ENCODE measurements around the gene ANXA2R.
A peak's percentile ranks its signal among the peaks of the same experiment; 100 is the strongest.

Gene ANXA2R

DNA sequence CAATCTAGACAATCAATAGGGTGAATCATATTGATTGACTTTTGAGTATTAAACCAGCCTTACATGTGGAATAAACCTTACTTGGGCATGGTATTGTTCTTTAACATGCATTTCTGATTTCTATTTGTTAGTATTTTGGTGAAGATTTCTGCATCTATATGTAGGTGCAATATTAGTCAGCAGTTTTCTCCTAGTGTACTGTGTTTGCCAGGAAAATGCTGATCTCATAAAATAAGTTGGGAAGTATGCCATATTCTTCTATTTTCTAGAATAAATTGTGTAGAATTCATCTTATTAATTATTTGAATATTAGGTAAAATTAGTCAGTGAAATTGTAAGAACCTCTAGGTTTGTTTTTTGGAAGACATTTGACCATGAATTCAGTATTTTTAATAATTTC lies 38.4 kb downstream of the ANXA2R start:
- TF ChIP-seq, protein P1, sequence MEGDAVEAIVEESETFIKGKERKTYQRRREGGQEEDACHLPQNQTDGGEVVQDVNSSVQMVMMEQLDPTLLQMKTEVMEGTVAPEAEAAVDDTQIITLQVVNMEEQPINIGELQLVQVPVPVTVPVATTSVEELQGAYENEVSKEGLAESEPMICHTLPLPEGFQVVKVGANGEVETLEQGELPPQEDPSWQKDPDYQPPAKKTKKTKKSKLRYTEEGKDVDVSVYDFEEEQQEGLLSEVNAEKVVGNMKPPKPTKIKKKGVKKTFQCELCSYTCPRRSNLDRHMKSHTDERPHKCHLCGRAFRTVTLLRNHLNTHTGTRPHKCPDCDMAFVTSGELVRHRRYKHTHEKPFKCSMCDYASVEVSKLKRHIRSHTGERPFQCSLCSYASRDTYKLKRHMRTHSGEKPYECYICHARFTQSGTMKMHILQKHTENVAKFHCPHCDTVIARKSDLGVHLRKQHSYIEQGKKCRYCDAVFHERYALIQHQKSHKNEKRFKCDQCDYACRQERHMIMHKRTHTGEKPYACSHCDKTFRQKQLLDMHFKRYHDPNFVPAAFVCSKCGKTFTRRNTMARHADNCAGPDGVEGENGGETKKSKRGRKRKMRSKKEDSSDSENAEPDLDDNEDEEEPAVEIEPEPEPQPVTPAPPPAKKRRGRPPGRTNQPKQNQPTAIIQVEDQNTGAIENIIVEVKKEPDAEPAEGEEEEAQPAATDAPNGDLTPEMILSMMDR (IDR thresholded peaks at IDR 0.05) = no peak
- H3K27ac ChIP-seq = no peak overlapping the region
- no peak for DNase-seq (ENCODE audit: low spot score)
- no peak overlapping the region for H3K4me3 ChIP-seq

DNA sequence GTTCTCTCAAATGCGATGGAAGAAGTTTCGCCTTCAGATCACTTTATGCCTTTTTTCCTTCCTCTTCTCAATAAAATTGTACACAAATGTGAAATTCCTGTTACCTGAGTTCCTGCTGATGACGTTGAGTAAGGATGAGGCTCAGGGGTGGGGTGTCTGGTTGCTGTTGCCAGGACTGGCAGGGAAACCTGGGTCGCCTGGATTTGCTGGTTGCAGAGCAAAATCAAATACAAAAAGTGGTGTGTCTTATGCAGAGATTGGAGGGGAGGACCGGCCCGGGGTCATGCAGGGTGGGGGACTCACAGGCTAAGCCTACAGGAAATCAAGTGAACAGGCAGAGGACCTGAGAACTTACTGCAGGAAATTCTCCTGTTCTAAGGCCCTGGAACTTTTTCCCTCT lies 39.2 kb downstream of the ANXA2R start:
- Histone ChIP-seq H3K4me3 (no peak overlapping the region), H3K27ac (no peak overlapping the region)
- TF ChIP-seq, protein P1 (IDR thresholded peaks at IDR 0.05) = no peak
- no peak for DNase-seq (ENCODE audit: low spot score)

DNA sequence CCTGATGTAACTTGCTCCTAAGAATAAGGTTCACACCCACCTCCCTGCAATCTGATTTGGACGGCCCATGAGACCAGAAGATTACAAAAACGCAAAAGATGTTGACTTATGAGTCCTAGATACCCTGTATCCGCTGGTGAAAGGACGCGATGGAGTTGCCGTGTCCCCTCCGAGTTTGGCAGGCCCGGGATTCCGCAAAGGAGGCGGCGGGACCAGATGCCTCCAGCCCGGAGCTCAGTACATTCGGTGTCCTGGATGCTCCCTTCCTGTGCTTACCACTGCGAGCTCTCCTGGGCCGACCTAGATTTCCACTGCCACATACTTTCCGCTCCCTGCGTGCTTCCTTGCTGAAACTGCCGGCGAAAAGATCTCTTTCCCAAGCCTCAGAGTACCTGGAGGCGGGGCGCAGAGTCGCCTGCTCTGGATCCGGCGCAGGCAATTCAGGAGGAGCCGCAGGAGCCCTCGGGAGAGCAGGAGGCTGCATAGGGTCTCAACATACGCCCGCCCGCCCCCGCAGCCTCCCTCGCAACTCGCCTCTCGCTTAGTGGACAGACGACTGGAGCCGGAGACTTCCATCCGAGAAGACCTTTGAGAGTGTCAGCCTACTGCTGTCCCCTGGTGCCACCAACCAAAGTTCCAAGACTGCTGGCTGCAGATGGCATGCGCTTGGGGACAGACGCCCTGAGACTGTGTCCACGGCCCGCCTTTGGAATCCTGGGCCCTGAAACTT lies 39.8 kb downstream of the ANXA2R start:
- Histone ChIP-seq H3K27ac (peak overlapping the region; percentile 33 to 70), H3K4me3 (peak overlapping the region; percentile 66)
- TF ChIP-seq, protein P1 (IDR thresholded peaks at IDR 0.05) = no peak

DNA sequence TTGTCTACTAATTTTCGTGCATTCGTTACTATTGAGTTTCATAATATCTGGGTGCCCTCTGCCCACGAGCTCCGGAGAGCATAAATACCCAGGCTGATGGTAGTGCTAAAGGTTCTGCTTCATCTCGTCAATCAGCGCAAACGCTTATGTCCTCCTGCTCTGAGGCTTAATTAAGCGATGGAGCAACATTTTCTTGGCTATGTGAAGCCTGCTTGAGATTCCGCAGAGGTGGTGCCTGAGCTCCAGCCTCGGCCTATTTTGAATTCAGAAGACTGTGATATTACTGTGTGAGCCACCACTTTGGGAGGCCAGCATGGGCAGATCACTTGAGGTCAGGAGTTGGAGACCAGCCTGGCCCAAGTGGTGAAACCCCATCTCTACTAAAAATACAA lies 44.8 kb downstream of the ANXA2R start:
- TF ChIP-seq, protein P1 (IDR thresholded peaks at IDR 0.05) = no peak
- no peak for DNase-seq (ENCODE audit: low spot score)
- H3K27ac ChIP-seq = peak overlapping the region; percentile 92 to 93
- peak overlapping the region; percentile 71 for H3K4me3 ChIP-seq

More for the DNA sequence above, 39.8 kb downstream of the ANXA2R start:
- DNase-seq (ENCODE audit: low spot score) = no peak

DNA sequence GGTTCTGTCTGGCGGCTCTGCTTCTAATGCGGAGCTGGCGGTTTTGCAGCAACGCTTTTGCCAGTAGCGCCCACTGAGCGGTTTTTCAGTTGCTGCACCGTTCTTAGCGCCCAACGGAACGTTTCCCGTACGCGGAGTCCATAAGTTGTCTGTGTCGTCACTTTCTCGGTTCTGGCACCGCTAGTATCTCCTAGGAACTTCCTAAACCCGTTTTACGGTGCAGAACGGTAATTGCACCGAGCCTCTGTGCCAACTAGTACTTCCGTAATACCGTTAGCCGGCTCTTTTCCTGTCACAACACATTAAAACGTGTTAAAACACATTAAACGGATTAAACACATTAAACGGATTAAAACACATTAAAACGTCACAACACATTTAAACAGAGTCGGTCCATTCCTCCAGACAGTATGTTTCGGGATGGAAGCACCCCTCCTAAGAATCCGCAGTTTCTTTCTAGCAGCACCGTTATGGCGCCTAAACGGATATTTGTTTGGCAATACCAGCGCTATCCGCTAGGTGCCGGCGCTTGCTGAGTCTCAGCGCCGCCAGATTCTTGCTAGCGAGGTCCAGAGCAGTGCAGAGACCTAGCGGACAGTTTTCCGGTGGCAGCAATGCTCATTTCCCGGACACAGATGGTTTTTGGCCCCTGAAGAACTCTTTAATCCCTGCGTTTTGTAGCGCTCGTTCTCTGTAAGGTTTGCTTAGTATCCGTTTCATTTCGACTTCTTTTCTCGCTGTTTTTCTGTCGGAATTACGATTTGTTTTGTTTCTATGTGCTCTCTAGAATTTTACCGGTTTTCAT lies 45.4 kb downstream of the ANXA2R start:
- H3K4me3 ChIP-seq = peak overlapping the region; percentile 71
- DNase-seq (ENCODE audit: low spot score) = peak; percentile 91
- TF ChIP-seq, protein P1 (IDR thresholded peaks at IDR 0.05) = peak; percentile 70
- peak overlapping the region; percentile 92 to 93 for H3K27ac ChIP-seq

DNA sequence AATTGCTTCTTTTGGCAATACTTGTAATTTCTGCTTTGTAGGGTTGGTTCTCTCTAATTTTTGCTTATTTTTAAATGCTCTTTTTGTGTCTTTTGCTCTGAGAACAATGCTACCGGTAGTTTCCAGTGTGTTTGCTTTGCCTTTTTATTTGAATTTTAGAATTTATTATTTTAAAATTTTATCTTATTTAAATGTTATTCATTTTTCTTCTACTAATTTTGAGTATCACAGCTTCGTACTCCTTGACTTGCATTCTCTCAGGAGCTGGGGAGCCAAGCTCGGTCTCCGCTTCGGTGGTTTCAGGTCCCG lies 45.9 kb downstream of the ANXA2R start:
- Histone ChIP-seq H3K27ac (peak overlapping the region; percentile 92 to 93), H3K4me3 (peak overlapping the region; percentile 71)
- TF ChIP-seq, protein P1 (IDR thresholded peaks at IDR 0.05) = no peak
- no peak for DNase-seq (ENCODE audit: low spot score)
